ELR (cell line): Measurements from ENCODE around the gene SREBF1.

ENCODE experiments used
- DNase-seq: peaks from one replicate; pipeline ENCODE4 v3.0.0-alpha.2; 2015; ENCODE audit warnings: low read depth

The SREBF1 gene

GRCh38 chr17:17841601-17842025 is 4.8 kb upstream of the SREBF1 start:
- DNase-seq, result no peak

GRCh38 chr17:17840751-17841591 is 4.2 kb upstream of the SREBF1 start:
- peak; percentile 46 for DNase-seq

GRCh38 chr17:17839791-17840707 is 3.3 kb upstream of the SREBF1 start:
- DNase-seq, result peak; percentile 91

- DNase-seq, result peak; percentile 41
Observed at GRCh38 chr17:17837966-17838962, 1.5 kb upstream of the SREBF1 start.

GRCh38 chr17:17837380-17837821 is 615 bp upstream of the SREBF1 start:
- peak; percentile 74 for DNase-seq

- DNase-seq, result peak; percentile 97
Observed at GRCh38 chr17:17836250-17836817, 452 bp downstream of the SREBF1 start.

GRCh38 chr17:17835415-17836249 is 1.2 kb downstream of the SREBF1 start:
- peak; percentile 26 for DNase-seq

- DNase-seq, result no peak
Observed at GRCh38 chr17:17834974-17835373, 1.8 kb downstream of the SREBF1 start.

GRCh38 chr17:17833658-17834357 is 3.0 kb downstream of the SREBF1 start:
- DNase-seq, result no peak

GRCh38 chr17:17832032-17832363 is 4.8 kb downstream of the SREBF1 start:
- no peak for DNase-seq

GRCh38 chr17:17831208-17832031 is 5.4 kb downstream of the SREBF1 start:
- no peak for DNase-seq

- no peak for DNase-seq
Observed at GRCh38 chr17:17830740-17831207, 6.0 kb downstream of the SREBF1 start.

GRCh38 chr17:17830269-17830567 is 6.6 kb downstream of the SREBF1 start:
- DNase-seq, result no peak

- no peak for DNase-seq
Observed at GRCh38 chr17:17827826-17828621, 8.8 kb downstream of the SREBF1 start.

- no peak for DNase-seq
Observed at GRCh38 chr17:17826942-17827785, 9.6 kb downstream of the SREBF1 start.

GRCh38 chr17:17826342-17826713 is 10.5 kb downstream of the SREBF1 start:
- no peak for DNase-seq
